Measurements from ENCODE around the gene PLD5. TPM values are rescaled to one million over a fixed set of nuclear protein-coding genes. Genes with fewer than 3 reads are reported as not detected.
"Not testable (repeated sequence)": the region's sequence is repeated elsewhere in the genome, so short reads cannot be mapped to it uniquely, and the experiment has no call there.

The PLD5 gene
- total RNA-seq, 1 donor from 2014 or later = 0.24 TPM

- DNase-seq (ENCODE audit: low spot score); intact Hi-C loops (cut with DNase I): not testable (repeated sequence)
These were observed 299.4 kb downstream of the PLD5 start for GRCh38 chr1:242224878-242225766.

GRCh38 chr1:242224461-242224860, 300.0 kb downstream of the PLD5 start:
- intact Hi-C loops (cut with DNase I) = no loop called here
- no peak for DNase-seq (ENCODE audit: low spot score)

- no peak for DNase-seq (ENCODE audit: low spot score)
- intact Hi-C loops (cut with DNase I) = no loop called here
These were observed 304.6 kb downstream of the PLD5 start for GRCh38 chr1:242219905-242220304.

GRCh38 chr1:242219298-242219901, 305.1 kb downstream of the PLD5 start:
- DNase-seq (ENCODE audit: low spot score) = no peak

GRCh38 chr1:242216368-242216767, 308.1 kb downstream of the PLD5 start:
- DNase-seq (ENCODE audit: low spot score) = no peak
- intact Hi-C loops (cut with DNase I) = no loop called here

More at GRCh38 chr1:242219298-242219901, 305.1 kb downstream of the PLD5 start:
- intact Hi-C loops (cut with DNase I) = no loop called here

- intact Hi-C loops (cut with DNase I) = not testable (repeated sequence)
These were observed 310.0 kb downstream of the PLD5 start for GRCh38 chr1:242214455-242214854.

GRCh38 chr1:242212961-242213360, 311.5 kb downstream of the PLD5 start:
- intact Hi-C loops (cut with DNase I); DNase-seq (ENCODE audit: low spot score): not testable (repeated sequence)

More at GRCh38 chr1:242214455-242214854, 310.0 kb downstream of the PLD5 start:
- not testable (repeated sequence) for DNase-seq (ENCODE audit: low spot score)

- DNase-seq (ENCODE audit: low spot score) = no peak
- intact Hi-C loops (cut with DNase I) = no loop called here
These were observed 312.1 kb downstream of the PLD5 start for GRCh38 chr1:242212401-242212800.

- intact Hi-C loops (cut with DNase I) = no loop called here
- no peak for DNase-seq (ENCODE audit: low spot score)
These were observed 313.1 kb downstream of the PLD5 start for GRCh38 chr1:242211254-242212022.

GRCh38 chr1:242210316-242210715, 314.2 kb downstream of the PLD5 start:
- DNase-seq (ENCODE audit: low spot score); intact Hi-C loops (cut with DNase I): not testable (repeated sequence)

GRCh38 chr1:242209063-242209462, 315.4 kb downstream of the PLD5 start:
- DNase-seq (ENCODE audit: low spot score) = no peak

GRCh38 chr1:242208021-242208420, 316.5 kb downstream of the PLD5 start:
- intact Hi-C loops (cut with DNase I) = no loop called here
- DNase-seq (ENCODE audit: low spot score) = no peak

More at GRCh38 chr1:242209063-242209462, 315.4 kb downstream of the PLD5 start:
- intact Hi-C loops (cut with DNase I) = no loop called here

GRCh38 chr1:242206994-242207393, 317.5 kb downstream of the PLD5 start:
- no peak for DNase-seq (ENCODE audit: low spot score)
- intact Hi-C loops (cut with DNase I) = no loop called here

GRCh38 chr1:242205622-242206489, 318.6 kb downstream of the PLD5 start:
- no peak for DNase-seq (ENCODE audit: low spot score)
- intact Hi-C loops (cut with DNase I) = no loop called here

GRCh38 chr1:242203262-242203661, 321.2 kb downstream of the PLD5 start:
- DNase-seq (ENCODE audit: low spot score) = no peak
- intact Hi-C loops (cut with DNase I) = no loop called here

- no peak for DNase-seq (ENCODE audit: low spot score)
- intact Hi-C loops (cut with DNase I) = no loop called here
These were observed 323.4 kb downstream of the PLD5 start for GRCh38 chr1:242201090-242201489.

- DNase-seq (ENCODE audit: low spot score) = no peak
- intact Hi-C loops (cut with DNase I) = no loop called here
These were observed 324.6 kb downstream of the PLD5 start for GRCh38 chr1:242199776-242200458.
